ENCODE measurements around the gene MAK.

MAK gene

GRCh38 chr6:10801224-10801848 lies 37.0 kb downstream of the MAK start:
- TF ChIP-seq CTCF (IDR thresholded peaks at IDR 0.05; ENCODE audit: borderline replicate concordance, control extremely low read depth, extremely low read depth, insufficient read depth, missing control alignments), result peak; percentile 91
- in situ Hi-C loops (cut with MboI; ENCODE audit: low sequenced_read_pairs, unreplicated experiment), result loop anchor here (5.0 kb wide), 1 partner anchor 324 kb away; no protein-coding TSS in a partner anchor
- DNase-seq (ENCODE audit: low spot score), result peak; percentile 82

GRCh38 chr6:10800810-10801209 lies 37.5 kb downstream of the MAK start:
- TF ChIP-seq CTCF (IDR thresholded peaks at IDR 0.05; ENCODE audit: borderline replicate concordance, control extremely low read depth, extremely low read depth, insufficient read depth, missing control alignments), result no peak
- in situ Hi-C loops (cut with MboI; ENCODE audit: low sequenced_read_pairs, unreplicated experiment), result loop anchor here (5.0 kb wide), 1 partner anchor 324 kb away; no protein-coding TSS in a partner anchor
- DNase-seq (ENCODE audit: low spot score), result no peak

GRCh38 chr6:10794239-10794638 lies 44.1 kb downstream of the MAK start:
- TF ChIP-seq CTCF (IDR thresholded peaks at IDR 0.05; ENCODE audit: borderline replicate concordance, control extremely low read depth, extremely low read depth, insufficient read depth, missing control alignments), result no peak
- DNase-seq (ENCODE audit: low spot score), result no peak
- in situ Hi-C loops (cut with MboI; ENCODE audit: low sequenced_read_pairs, unreplicated experiment), result no loop called here

GRCh38 chr6:10793695-10794094 lies 44.6 kb downstream of the MAK start:
- no peak for TF ChIP-seq CTCF (IDR thresholded peaks at IDR 0.05; ENCODE audit: borderline replicate concordance, control extremely low read depth, extremely low read depth, insufficient read depth, missing control alignments)
- in situ Hi-C loops (cut with MboI; ENCODE audit: low sequenced_read_pairs, unreplicated experiment), result no loop called here
- no peak for DNase-seq (ENCODE audit: low spot score)

GRCh38 chr6:10793035-10793434 lies 45.3 kb downstream of the MAK start:
- no peak for TF ChIP-seq CTCF (IDR thresholded peaks at IDR 0.05; ENCODE audit: borderline replicate concordance, control extremely low read depth, extremely low read depth, insufficient read depth, missing control alignments)
- in situ Hi-C loops (cut with MboI; ENCODE audit: low sequenced_read_pairs, unreplicated experiment), result no loop called here
- no peak for DNase-seq (ENCODE audit: low spot score)

- no peak for TF ChIP-seq CTCF (IDR thresholded peaks at IDR 0.05; ENCODE audit: borderline replicate concordance, control extremely low read depth, extremely low read depth, insufficient read depth, missing control alignments)
- in situ Hi-C loops (cut with MboI; ENCODE audit: low sequenced_read_pairs, unreplicated experiment), result no loop called here
- DNase-seq (ENCODE audit: low spot score), result no peak
Measured at GRCh38 chr6:10792101-10792500, 46.2 kb downstream of the MAK start.

All from GM13976 (cell line).